K562 (cell line): Measurements from ENCODE around the gene NINL. TPM values are rescaled to one million over a fixed set of nuclear protein-coding genes. Genes with fewer than 3 reads are reported as not detected.

Source experiments
- ATAC-seq: fragments of 200-7000 bp; cut with Tn5 transposase; 3 replicates; pipeline ENCODE4 v1.9.1; 2020; ENCODE audit warnings: moderate library complexity
- BruUV-seq: library from RNA; stranded (reverse); fragments of 400-500 nt; replicated peaks from 2 replicates; lab custom pipeline; 2021; lab: Mats Ljungman, UMichigan
- CTCF ChIA-PET: fragments of 300-600 bp; formaldehyde crosslinking; extraction: SDS; loops from one replicate; lab custom pipeline; 2021; ENCODE audit warnings: low intra/inter-chr PET ratio; lab: Yijun Ruan, JAX
- POLR2A ChIA-PET: fragments of 300-600, 350-650 bp; sonication (Branson Sonifier 250); formaldehyde crosslinking; extraction: SDS; loops from one replicate; lab custom pipeline; 2021; ENCODE audit warnings: antibody characterized with exemption, inconsistent platforms; lab: Yijun Ruan, JAX
- DNase-seq, 4 experiments: peaks; one replicate each; pipeline versions ENCODE4 v3.0.0 to v3.0.0-alpha.2; 2011 to 2018; ENCODE audit warnings: low spot score in 3 of 4, mixed read lengths in 3 of 4; ENCODE audit errors: extremely low read depth in 1 of 4
- FAIRE-seq: peaks from 2 replicates; lab custom pipeline; 2011; peaks lifted over from hg19 to GRCh38; lab: Jason Lieb, UNC
- H2AFZ ChIP-seq: 2 replicates; pipeline ENCODE4 v1.6.0; 2011; ENCODE audit warnings: low read depth, low read length, control low read depth, inconsistent platforms
- H3K27ac ChIP-seq: fragments of 200-600 bp; 3 replicates; pipeline ENCODE4 v1.8.0; 2011; ENCODE audit warnings: low read depth, mild to moderate bottlenecking, control low read depth, inconsistent platforms, low read length, moderate library complexity, mixed read lengths; ENCODE audit errors: extremely low read depth
- H3K27me3 ChIP-seq, 2 experiments: fragments of 300-600 bp in 1 of 2; 2 replicates in 1 of 2; 3 replicates in 1 of 2; pipeline versions ENCODE4 v1.6.0 to v1.8.0; 2011; ENCODE audit warnings: inconsistent platforms in 2 of 2, low read length in 2 of 2, mild to moderate bottlenecking in 1 of 2, mixed read lengths in 1 of 2, moderate library complexity in 1 of 2; ENCODE audit not compliant: control insufficient read depth in 2 of 2, insufficient read depth in 2 of 2
- H3K36me3 ChIP-seq: fragments of 300-600 bp; 3 replicates; pipeline ENCODE4 v1.8.0; 2011; ENCODE audit warnings: mild to moderate bottlenecking, low read length, inconsistent platforms; ENCODE audit not compliant: control insufficient read depth, insufficient read depth
- H3K4me1 ChIP-seq, 2 experiments: fragments of 200-600 bp in 1 of 2; replicated peaks in 1 of 2; 2 replicates in 1 of 2; 3 replicates in 1 of 2; pipeline versions ENCODE4 v1.5.1 to v1.8.0; 2011; ENCODE audit warnings: inconsistent platforms in 2 of 2, low read length in 2 of 2, mild to moderate bottlenecking in 1 of 2, mixed read lengths in 1 of 2, moderate library complexity in 1 of 2; ENCODE audit not compliant: control insufficient read depth in 2 of 2, insufficient read depth in 2 of 2
- H3K4me2 ChIP-seq: 2 replicates; pipeline ENCODE4 v1.6.1; 2011; ENCODE audit warnings: low read length, control low read depth, inconsistent platforms, mixed read lengths; ENCODE audit not compliant: insufficient read depth
- H3K4me3 ChIP-seq: fragments of 200-600 bp; sonication (generic), shearing (Covaris generic); 2 replicates; pipeline ENCODE4 v1.5.1; 2016; ENCODE audit warnings: control low read depth, inconsistent platforms
- H3K79me2 ChIP-seq: fragments of 200-600 bp; 3 replicates; pipeline ENCODE4 v1.8.0; 2011; ENCODE audit warnings: low read length, inconsistent platforms; ENCODE audit not compliant: control insufficient read depth, insufficient read depth
- H3K9ac ChIP-seq, 2 experiments: 2 replicates each; pipeline versions ENCODE4 v1.6.0 to v1.6.1; 2011; ENCODE audit warnings: low read depth in 2 of 2, low read length in 2 of 2, control low read depth in 1 of 2, inconsistent platforms in 1 of 2, mild to moderate bottlenecking in 1 of 2, mixed read lengths in 1 of 2; ENCODE audit not compliant: insufficient read depth in 1 of 2
- H3K9me1 ChIP-seq: one replicate; pipeline ENCODE4 v1.6.0; 2011; ENCODE audit warnings: inconsistent platforms, mild to moderate bottlenecking, low read length, moderate library complexity; ENCODE audit not compliant: control insufficient read depth, insufficient read depth
- H3K9me3 ChIP-seq: replicated peaks from 2 replicates; pipeline ENCODE4 v1.5.1; 2011; ENCODE audit warnings: low read depth, low read length, inconsistent platforms; ENCODE audit not compliant: control insufficient read depth, insufficient read depth
- H4K20me1 ChIP-seq: replicated peaks from 2 replicates; pipeline ENCODE4 v1.6.1; 2011; ENCODE audit warnings: low read length, inconsistent platforms, mixed read lengths; ENCODE audit not compliant: control insufficient read depth, insufficient read depth
- TSHZ1 ChIP-seq: fragments of 250-450 bp; sonication (Bioruptor Pico); IDR thresholded peaks from 2 replicates; pipeline ENCODE4 v1.4.0; 2020; ENCODE audit warnings: mild to moderate bottlenecking, moderate library complexity
- ZNF274 ChIP-seq: IDR thresholded peaks from 2 replicates; pipeline ENCODE4 v1.6.1; 2011; ENCODE audit warnings: low read depth, mild to moderate bottlenecking, low read length, moderate library complexity, borderline replicate concordance
- WGBS: fragments of 100-300 bp; shearing (Covaris generic); methylation state at CpG from one replicate; pipeline ENCODE4 v1.1.6; 2016; ENCODE audit warnings: low coverage, mixed read lengths; ENCODE audit not compliant: insufficient coverage; ENCODE audit errors: missing lambda C conversion rate; 5-methylcytosine and 5-hydroxymethylcytosine counted together
- in situ Hi-C: fragments of 300-500 bp; cut with MboI; formaldehyde crosslinking; loops from 4 replicates; pipeline ENCODE4 v1.15.0; 2018; ENCODE audit warnings: inconsistent platforms, mixed read lengths
- intact Hi-C: fragments of 100-400 bp; cut with micrococcal nuclease; formaldehyde crosslinking; loops from 2 replicates; pipeline ENCODE4 v1.14.2; 2022
- polyA plus RNA-seq, 8 experiments: library from polyadenylated mRNA; depleted of rRNA in 4 of 8; stranded (reverse) in 5 of 8; unstranded in 3 of 8; fragments of >200 nt; fragmentation: Nextera tagmentation in 2 of 8; fragmentation: Illumina TruSeq in 1 of 8; extraction: Ambion mirVana in 2 of 8; extraction: Trizol in 1 of 8; gene quantifications; 2 replicates each; pipeline versions ENCODE4 v1.2.1 to v1.2.3, GENCODE V29; 2011 to 2014; ENCODE audit warnings: inconsistent platforms in 1 of 8, missing spikeins in 1 of 8
- total RNA-seq, 7 experiments: library from RNA; depleted of rRNA in 6 of 7; stranded (reverse); fragments of >200 nt in 6 of 7; fragmentation: Illumina TruSeq in 2 of 7; extraction: Trizol in 2 of 7; gene quantifications; 2 replicates each; pipeline versions ENCODE4 v1.2.1 to v1.2.3, GENCODE V29; 2011 to 2021; ENCODE audit warnings: low replicate concordance in 1 of 7

Gene NINL
- total and polyA plus RNA-seq, 9 of the 15 experiments (the other 6 are each of a cell fraction or from before 2014, with no cell fraction given): 0.03 to 0.22 (median 0.05) TPM; not detected in 5

- Histone ChIP-seq H3K9me3 (no peaks in the 10 kb centered on the region), H4K20me1 (no peaks in the 10 kb centered on the region), H2AFZ (no peak overlapping the region), H3K9ac (no peak overlapping the region), H3K27ac (no peak overlapping the region), H3K9me1 (no peaks in the 10 kb centered on the region), H3K4me1 (peaks cover 7 to 12% of the 10 kb centered on the region in 2 experiments; a peak in 4 of 5 replicates), H3K4me3 (no peak overlapping the region), H3K27me3 (peaks cover 2 to 15% of the 10 kb centered on the region in 2 experiments; a peak in 4 of 5 replicates), H3K4me2 (no peak overlapping the region), H3K79me2 (no peaks in the 10 kb centered on the region), H3K36me3 (no peaks in the 10 kb centered on the region)
- POLR2A ChIA-PET: interaction anchor here (0.5 kb wide), 1 partner anchor 9 kb away, joined by 3 read pairs; no protein-coding TSS in a partner anchor
- ATAC-seq: no peak
- 3% methylated on average over 6 of the region's 8 CpGs for WGBS
- no TSS peak for BruUV-seq
- CTCF ChIA-PET: no interaction called here
- in situ Hi-C loops: no loop called here
- TF ChIP-seq ZNF274: no peak
- TF ChIP-seq TSHZ1 (CRISPR knock-in tag): no peak
- no peak for DNase-seq
- intact Hi-C loops: no loop called here
- no peak for FAIRE-seq
Measured at GRCh38 chr20:25467441-25467840, 117.9 kb downstream of the NINL start.
